ENCODE measurements around the gene PRMT9. TPM values are rescaled to one million over a fixed set of nuclear protein-coding genes. Genes with fewer than 3 reads are reported as not detected.

PRMT9 gene
- polyA plus RNA-seq, 4 donors: 24.9 to 29.8 (median 28.2) TPM

- DNase-seq (ENCODE audit: low read depth in 4 of 4, low spot score in 3 of 4): no peak
These were observed 58.2 kb downstream of the PRMT9 start for GRCh38 chr4:147625733-147626132.

GRCh38 chr4:147620315-147620714 is 63.6 kb downstream of the PRMT9 start:
- no peak for DNase-seq (ENCODE audit: low read depth in 4 of 4, low spot score in 3 of 4)

- peak in 1 of 4 donors; percentile 5 for DNase-seq (ENCODE audit: low read depth in 4 of 4, low spot score in 3 of 4)
These were observed 65.9 kb downstream of the PRMT9 start for GRCh38 chr4:147617841-147618691.

GRCh38 chr4:147617173-147617840 is 66.7 kb downstream of the PRMT9 start, which contains the start of gene TMEM184C:
TSS of gene TMEM184C (plus strand) at chr4:147617397. CDS start at chr4:147617957, 560 bp downstream.
- peak; percentile 90 to 96 (median 93) for DNase-seq (ENCODE audit: low read depth in 4 of 4, low spot score in 3 of 4)

- DNase-seq (ENCODE audit: low read depth in 4 of 4, low spot score in 3 of 4): no peak
These were observed 67.2 kb downstream of the PRMT9 start for GRCh38 chr4:147616849-147617172.

- no peak for DNase-seq (ENCODE audit: low read depth in 4 of 4, low spot score in 3 of 4)
These were observed 73.3 kb downstream of the PRMT9 start for GRCh38 chr4:147610686-147611085.

- DNase-seq (ENCODE audit: low read depth in 4 of 4, low spot score in 3 of 4): no peak
These were observed 76.5 kb downstream of the PRMT9 start for GRCh38 chr4:147607471-147607870.

- DNase-seq (ENCODE audit: low read depth in 4 of 4, low spot score in 3 of 4): no peak
These were observed 78.5 kb downstream of the PRMT9 start for GRCh38 chr4:147605499-147605898.

GRCh38 chr4:147599769-147600168 is 84.2 kb downstream of the PRMT9 start:
- no peak for DNase-seq (ENCODE audit: low read depth in 4 of 4, low spot score in 3 of 4)

GRCh38 chr4:147599206-147599605 is 84.8 kb downstream of the PRMT9 start:
- no peak for DNase-seq (ENCODE audit: low read depth in 4 of 4, low spot score in 3 of 4)

- DNase-seq (ENCODE audit: low read depth in 4 of 4, low spot score in 3 of 4): no peak
These were observed 86.4 kb downstream of the PRMT9 start for GRCh38 chr4:147597561-147597960.

GRCh38 chr4:147596981-147597380 is 87.0 kb downstream of the PRMT9 start:
- DNase-seq (ENCODE audit: low read depth in 4 of 4, low spot score in 3 of 4): no peak

- DNase-seq (ENCODE audit: low read depth in 4 of 4, low spot score in 3 of 4): no peak
These were observed 87.6 kb downstream of the PRMT9 start for GRCh38 chr4:147596377-147596776.

- no peak for DNase-seq (ENCODE audit: low read depth in 4 of 4, low spot score in 3 of 4)
These were observed 89.4 kb downstream of the PRMT9 start for GRCh38 chr4:147594578-147594977.

GRCh38 chr4:147594107-147594506 is 89.9 kb downstream of the PRMT9 start:
- no peak for DNase-seq (ENCODE audit: low read depth in 4 of 4, low spot score in 3 of 4)

- DNase-seq (ENCODE audit: low read depth in 4 of 4, low spot score in 3 of 4): no peak
These were observed 92.9 kb downstream of the PRMT9 start for GRCh38 chr4:147591106-147591505.

GRCh38 chr4:147590249-147590920 is 93.6 kb downstream of the PRMT9 start:
- peak; percentile 61 to 75 (median 70) for DNase-seq (ENCODE audit: low read depth in 4 of 4, low spot score in 3 of 4)

- DNase-seq (ENCODE audit: low read depth in 4 of 4, low spot score in 3 of 4): no peak
These were observed 94.4 kb downstream of the PRMT9 start for GRCh38 chr4:147589586-147589985.

Data from right renal pelvis (tissue), 4 donors.